SH-SY5Y (cell line): ENCODE data around the gene RPL10.

Experiments
- GATA2 ChIP-seq: IDR thresholded peaks from 2 replicates; pipeline ENCODE4 v1.6.1; 2011; ENCODE audit warnings: mild to moderate bottlenecking, low read depth, low read length
- GATA3 ChIP-seq: IDR thresholded peaks from 2 replicates; pipeline ENCODE4 v1.6.1; 2011; ENCODE audit warnings: low read depth, mild to moderate bottlenecking, low read length, moderate library complexity

GRCh38 chrX:154363706-154364439 is 34.3 kb upstream of the RPL10 start:
- TF ChIP-seq GATA2 = no peak
- no peak for TF ChIP-seq GATA3
